HepG2 (cell line): ENCODE results near the gene CCDC85C. TPM values are rescaled to one million over a fixed set of nuclear protein-coding genes. Genes with fewer than 3 reads are reported as not detected.
A peak's percentile ranks its signal among the peaks of the same experiment; 100 is the strongest.

ENCODE experiments used
- DZIP1 ChIP-seq: sonication (generic); formaldehyde crosslinking; IDR thresholded peaks from 2 replicates; pipeline ENCODE4 v1.5.0; 2020; ENCODE audit warnings: mild to moderate bottlenecking, missing genetic modification reagents
- HNF4G ChIP-seq, 2 experiments: sonication (generic) in 1 of 2; formaldehyde crosslinking in 1 of 2; IDR thresholded peaks; 2 replicates each; pipeline versions ENCODE4 v1.4.0 to v1.6.1; 2011 to 2020; ENCODE audit warnings: borderline replicate concordance in 2 of 2, low read depth in 2 of 2, mild to moderate bottlenecking in 2 of 2, low read length in 1 of 2, missing genetic modification reagents in 1 of 2, moderate library complexity in 1 of 2
- JUNB ChIP-seq: sonication (generic); formaldehyde crosslinking; IDR thresholded peaks from 2 replicates; pipeline ENCODE4 v1.8.0; 2022; ENCODE audit warnings: missing genetic modification reagents, mild to moderate bottlenecking, borderline replicate concordance
- KAT8 ChIP-seq: IDR thresholded peaks from 2 replicates; pipeline ENCODE4 v1.6.1; 2016; ENCODE audit warnings: missing genetic modification reagents, missing compliant biosample characterization
- MIER2 ChIP-seq: IDR thresholded peaks from 2 replicates; pipeline ENCODE4 v1.6.1; 2016; ENCODE audit warnings: missing biosample characterization, missing genetic modification reagents
- MLXIP ChIP-seq: sonication (generic); formaldehyde crosslinking; IDR thresholded peaks from 2 replicates; pipeline ENCODE4 v1.9.0; 2021; ENCODE audit warnings: missing genetic modification reagents, borderline replicate concordance
- MYC ChIP-seq: sonication (generic); formaldehyde crosslinking; IDR thresholded peaks from 2 replicates; pipeline ENCODE4 v1.9.0; 2021; ENCODE audit warnings: missing genetic modification reagents, borderline replicate concordance
- PRDM4 ChIP-seq: sonication (generic); formaldehyde crosslinking; IDR thresholded peaks from 2 replicates; pipeline ENCODE4 v1.9.0; 2021; ENCODE audit warnings: missing genetic modification reagents, borderline replicate concordance
- RBAK ChIP-seq: sonication (generic); formaldehyde crosslinking; IDR thresholded peaks from 2 replicates; pipeline ENCODE4 v1.5.1; 2020; ENCODE audit warnings: mild to moderate bottlenecking, missing genetic modification reagents
- RCOR2 ChIP-seq: IDR thresholded peaks from 2 replicates; pipeline ENCODE4 v1.6.1; 2016; ENCODE audit warnings: missing biosample characterization, missing genetic modification reagents
- SIN3B ChIP-seq: fragments of 150-350 bp; IDR thresholded peaks from 2 replicates; pipeline ENCODE4 v1.6.1; 2014; ENCODE audit warnings: low read length
- SP2 ChIP-seq: sonication (generic); formaldehyde crosslinking; IDR thresholded peaks from 2 replicates; pipeline ENCODE4 v1.5.1; 2020; ENCODE audit warnings: mild to moderate bottlenecking, missing genetic modification reagents
- ZKSCAN1 ChIP-seq: fragments of 150-350 bp; IDR thresholded peaks from 2 replicates; pipeline ENCODE4 v1.6.1; 2014; ENCODE audit warnings: low read length
- ZNF343 ChIP-seq: sonication (generic); formaldehyde crosslinking; IDR thresholded peaks from 2 replicates; pipeline ENCODE4 v1.4.0; 2020; ENCODE audit warnings: mild to moderate bottlenecking, missing genetic modification reagents
- ZNF383 ChIP-seq: sonication (generic); formaldehyde crosslinking; IDR thresholded peaks from 2 replicates; pipeline ENCODE4 v1.4.0; 2020; ENCODE audit warnings: missing genetic modification reagents, mild to moderate bottlenecking, borderline replicate concordance
- ZNF547 ChIP-seq: sonication (generic); formaldehyde crosslinking; IDR thresholded peaks from 2 replicates; pipeline ENCODE4 v1.5.1; 2020; ENCODE audit warnings: mild to moderate bottlenecking, missing genetic modification reagents
- ZNF556 ChIP-seq: sonication (generic); formaldehyde crosslinking; IDR thresholded peaks from 2 replicates; pipeline ENCODE4 v1.4.0; 2020; ENCODE audit warnings: mild to moderate bottlenecking, missing genetic modification reagents, borderline replicate concordance
- ZNF567 ChIP-seq: sonication (generic); formaldehyde crosslinking; IDR thresholded peaks from 2 replicates; pipeline ENCODE4 v1.8.1; 2023; ENCODE audit warnings: mild to moderate bottlenecking, missing genetic modification reagents, borderline replicate concordance
- ZNF704 ChIP-seq: sonication (generic); formaldehyde crosslinking; IDR thresholded peaks from 2 replicates; pipeline ENCODE4 v1.8.1; 2023; ENCODE audit warnings: mild to moderate bottlenecking, inconsistent platforms, moderate library complexity, missing genetic modification reagents, borderline replicate concordance
- polyA plus RNA-seq, 8 experiments: library from polyadenylated mRNA; depleted of rRNA in 3 of 8; stranded (reverse) in 7 of 8; unstranded in 1 of 8; fragments of >200 nt; fragmentation: Illumina TruSeq in 4 of 8; extraction: Trizol in 4 of 8; gene quantifications; 2 replicates each; pipeline versions ENCODE4 v1.2.1 to v1.2.3, GENCODE V29; 2011 to 2016; ENCODE audit warnings: low read depth in 4 of 8, missing spikeins in 1 of 8, mixed read lengths in 1 of 8; ENCODE audit not compliant: insufficient read depth in 1 of 8
- total RNA-seq, 5 experiments: library from RNA; depleted of rRNA; stranded (reverse); fragments of >200 nt; fragmentation: Illumina TruSeq; extraction: Trizol; gene quantifications; 2 replicates each; pipeline ENCODE4 v1.2.3, GENCODE V29; 2016; ENCODE audit warnings: low read depth in 1 of 5

CCDC85C gene
- total and polyA plus RNA-seq, 2 of the 13 experiments (the other 11 are each of a cell fraction or from before 2014, with no cell fraction given) = 18.8 to 43.8 TPM

GRCh38 chr14:99480917-99481744 lies 122.9 kb downstream of the CCDC85C start, which contains the start of gene CCNK (continued):
- no peak for TF ChIP-seq RBAK (CRISPR knock-in tag)
- peak; percentile 97 for TF ChIP-seq KAT8 (CRISPR knock-in tag)
- TF ChIP-seq ZNF383 = no peak
- TF ChIP-seq ZNF343 = no peak
- TF ChIP-seq SP2 (CRISPR knock-in tag) = peak; percentile 95
- no peak; the same call in 1 of the 2 replicates for TF ChIP-seq ZNF556 (CRISPR knock-in tag)
- no peak for TF ChIP-seq MLXIP (CRISPR knock-in tag)
- no peak for TF ChIP-seq ZNF567 (CRISPR knock-in tag)
- no peak for TF ChIP-seq RCOR2
- TF ChIP-seq ZNF704 (CRISPR knock-in tag) = no peak
- TF ChIP-seq MYC (CRISPR knock-in tag) = peak; percentile 58; the same call in 1 of the 2 replicates
- TF ChIP-seq MIER2 (CRISPR knock-in tag) = 0 out of 2 replicates have a peak, but pooled peaks have one; percentile 17
- TF ChIP-seq HNF4G (IDR thresholded peaks at IDR 0.05; ENCODE audit: borderline replicate concordance, low read depth, low read length) = no peak
- TF ChIP-seq HNF4G (CRISPR knock-in tag; IDR thresholded peaks at IDR 0.05; ENCODE audit: borderline replicate concordance, low read depth) = no peak
- no peak for TF ChIP-seq ZNF547
- no peak for TF ChIP-seq PRDM4 (CRISPR knock-in tag)
- TF ChIP-seq DZIP1 = peak; percentile 57; the same call in 1 of the 2 replicates
- TF ChIP-seq SIN3B = peak; percentile 95
- no peak for TF ChIP-seq JUNB
- 0 out of 2 replicates have a peak, but pooled peaks have one; percentile 20 for TF ChIP-seq ZKSCAN1
